IMR-90 (cell line): ENCODE results near the gene DBF4B. TPM values are rescaled to one million over a fixed set of nuclear protein-coding genes. Genes with fewer than 3 reads are reported as not detected.

Experiments used
- ATAC-seq: fragments of 200-7000 bp; cut with Tn5 transposase; 2 replicates; pipeline ENCODE4 v1.9.1; 2020; ENCODE audit warnings: low read depth, mild to moderate bottlenecking, moderate library complexity
- BruUV-seq: library from RNA; stranded (reverse); fragments of 400-500 nt; replicated peaks from 2 replicates; lab custom pipeline; 2021; lab: Mats Ljungman, UMichigan
- CTCF ChIA-PET: fragments of 300-600 bp; formaldehyde crosslinking; extraction: SDS; loops from one replicate; lab custom pipeline; 2021; ENCODE audit warnings: antibody characterized with exemption; lab: Yijun Ruan, JAX
- POLR2A ChIA-PET: fragments of 300-600 bp; sonication (Branson Sonifier 250); formaldehyde crosslinking; loops from one replicate; lab custom pipeline; 2022; ENCODE audit warnings: antibody characterized with exemption; ENCODE audit not compliant: unreplicated experiment; lab: Charles Lee
- DNase-seq: peaks from one replicate; pipeline ENCODE4 v3.0.0; 2013
- H2AFZ ChIP-seq: replicated peaks from 2 replicates; pipeline ENCODE3; 2013; ENCODE audit warnings: low read length, mild to moderate bottlenecking; ENCODE audit not compliant: poor library complexity
- H2AK5ac ChIP-seq: 2 replicates; pipeline ENCODE4 v1.6.1; 2013; ENCODE audit warnings: low read depth, low read length, inconsistent platforms
- H2AK9ac ChIP-seq: replicated peaks from 2 replicates; pipeline ENCODE3; 2013; ENCODE audit warnings: mild to moderate bottlenecking, low read depth, low read length, moderate library complexity; ENCODE audit not compliant: poor library complexity
- H2BK120ac ChIP-seq: 2 replicates; pipeline ENCODE4 v1.6.1; 2013; ENCODE audit warnings: low read depth, low read length, inconsistent platforms
- H2BK15ac ChIP-seq: 3 replicates; pipeline ENCODE4 v1.6.1; 2013; ENCODE audit warnings: low read depth, low read length, inconsistent platforms
- H2BK20ac ChIP-seq: 2 replicates; pipeline ENCODE4 v1.6.1; 2013; ENCODE audit warnings: low read depth, mild to moderate bottlenecking, inconsistent platforms, low read length, moderate library complexity
- H2BK5ac ChIP-seq: 2 replicates; pipeline ENCODE4 v1.6.1; 2013; ENCODE audit warnings: mild to moderate bottlenecking, low read depth, low read length, inconsistent platforms; ENCODE audit not compliant: poor library complexity, severe bottlenecking
- H3K14ac ChIP-seq: replicated peaks from 2 replicates; pipeline ENCODE4 v1.6.1; 2013; ENCODE audit warnings: low read depth, low read length, inconsistent platforms
- H3K18ac ChIP-seq: 2 replicates; pipeline ENCODE4 v1.6.1; 2013; ENCODE audit warnings: low read depth, low read length, control low read depth
- H3K23ac ChIP-seq: 2 replicates; pipeline ENCODE4 v1.6.1; 2013; ENCODE audit warnings: low read depth, low read length, inconsistent platforms
- H3K27ac ChIP-seq: 2 replicates; pipeline ENCODE4 v1.5.1; 2013; ENCODE audit warnings: mild to moderate bottlenecking, control low read depth, low read length; ENCODE audit not compliant: insufficient read depth
- H3K27me3 ChIP-seq: 2 replicates; pipeline ENCODE4 v1.6.1; 2013; ENCODE audit warnings: low read length; ENCODE audit not compliant: control insufficient read depth, insufficient read depth
- H3K36me3 ChIP-seq: 2 replicates; pipeline ENCODE4 v1.6.1; 2013; ENCODE audit warnings: low read length, mixed read lengths; ENCODE audit not compliant: control insufficient read depth, insufficient read depth
- H3K4ac ChIP-seq: 2 replicates; pipeline ENCODE4 v1.6.1; 2013; ENCODE audit warnings: low read depth, low read length, inconsistent platforms
- H3K4me1 ChIP-seq: 2 replicates; pipeline ENCODE4 v1.6.1; 2013; ENCODE audit warnings: low read length, mixed read lengths; ENCODE audit not compliant: control insufficient read depth, insufficient read depth
- H3K4me2 ChIP-seq: 2 replicates; pipeline ENCODE4 v1.6.1; 2013; ENCODE audit warnings: low read depth, mild to moderate bottlenecking, control low read depth, low read length, moderate library complexity
- H3K4me3 ChIP-seq: 2 replicates; pipeline ENCODE4 v1.5.1; 2013; ENCODE audit warnings: low read depth, mild to moderate bottlenecking, control low read depth, low read length, moderate library complexity; ENCODE audit not compliant: insufficient read depth
- H3K56ac ChIP-seq: 2 replicates; pipeline ENCODE4 v1.6.1; 2013; ENCODE audit warnings: low read length, inconsistent platforms; ENCODE audit not compliant: insufficient read depth; ENCODE audit errors: extremely low read depth
- H3K79me1 ChIP-seq, 2 experiments: 2 replicates each; pipeline ENCODE4 v1.6.1; 2013; ENCODE audit warnings: low read length in 2 of 2, inconsistent platforms in 1 of 2, low read depth in 1 of 2
- H3K9ac ChIP-seq: 2 replicates; pipeline ENCODE4 v1.6.1; 2013; ENCODE audit warnings: low read depth, low read length, control low read depth
- H3K9me1 ChIP-seq: 2 replicates; pipeline ENCODE4 v1.6.1; 2013; ENCODE audit warnings: low read length, inconsistent platforms; ENCODE audit not compliant: insufficient read depth
- H3K9me3 ChIP-seq: 2 replicates; pipeline ENCODE4 v1.6.1; 2013; ENCODE audit warnings: low read length; ENCODE audit not compliant: control insufficient read depth, insufficient read depth
- H4K20me1 ChIP-seq: 2 replicates; pipeline ENCODE4 v1.6.1; 2013; ENCODE audit warnings: low read length, inconsistent platforms; ENCODE audit not compliant: insufficient read depth
- H4K5ac ChIP-seq: 2 replicates; pipeline ENCODE4 v1.6.1; 2013; ENCODE audit warnings: mild to moderate bottlenecking, low read depth, low read length, control low read depth
- H4K8ac ChIP-seq, 2 experiments: 2 replicates each; pipeline ENCODE4 v1.6.1; 2013; ENCODE audit warnings: low read depth in 2 of 2, low read length in 2 of 2, control low read depth in 1 of 2, inconsistent platforms in 1 of 2
- H4K91ac ChIP-seq: 2 replicates; pipeline ENCODE4 v1.6.1; 2013; ENCODE audit warnings: low read depth, low read length, inconsistent platforms; ENCODE audit not compliant: insufficient read depth
- BHLHE40 ChIP-seq: fragments of 150-350 bp; IDR thresholded peaks from 2 replicates; pipeline ENCODE4 v1.6.1; 2016; ENCODE audit warnings: mild to moderate bottlenecking, low read depth, low read length
- CHD1 ChIP-seq: IDR thresholded peaks from 2 replicates; pipeline ENCODE4 v1.6.1; 2012; ENCODE audit warnings: low read depth, low read length, improper control_type of control experiment
- FOS ChIP-seq: fragments of 150-350 bp; IDR thresholded peaks from 2 replicates; pipeline ENCODE4 v1.6.1; 2016; ENCODE audit warnings: low read depth, low read length
- MXI1 ChIP-seq: IDR thresholded peaks from 2 replicates; pipeline ENCODE4 v1.6.1; 2012; ENCODE audit warnings: low read depth, mild to moderate bottlenecking, low read length, moderate library complexity, borderline replicate concordance
- RAD21 ChIP-seq: IDR thresholded peaks from 2 replicates; pipeline ENCODE4 v1.6.1; 2012; ENCODE audit warnings: low read length, improper control_type of control experiment
- RFX5 ChIP-seq: IDR thresholded peaks from 2 replicates; pipeline ENCODE4 v1.8.0; 2012; ENCODE audit warnings: low read depth, mild to moderate bottlenecking, low read length, moderate library complexity
- SMC3 ChIP-seq: fragments of 150-350 bp; IDR thresholded peaks from 2 replicates; pipeline ENCODE4 v1.6.1; 2016; ENCODE audit warnings: low read depth, mild to moderate bottlenecking, antibody characterized with exemption, low read length, moderate library complexity
- dilution Hi-C: fragments of 300-500 bp; cut with HindIII; formaldehyde crosslinking; loops from one replicate; pipeline ENCODE4 v1.14.3; 2018; ENCODE audit warnings: low sequenced_read_pairs; ENCODE audit not compliant: unreplicated experiment
- in situ Hi-C: fragments of 300-500 bp; cut with MboI; formaldehyde crosslinking; loops from 3 replicates; pipeline ENCODE4 v1.14.3; 2019; ENCODE audit warnings: low sequenced_read_pairs, inconsistent platforms, mixed read lengths
- intact Hi-C: fragments of 100-400 bp; cut with micrococcal nuclease; formaldehyde crosslinking; loops from 2 replicates; pipeline ENCODE4 v1.10.0; 2022
- polyA plus RNA-seq, 3 experiments: library from polyadenylated mRNA; depleted of rRNA; stranded (reverse); fragments of >200 nt; gene quantifications; 2 replicates each; pipeline ENCODE4 v1.2.3, GENCODE V29; 2012; ENCODE audit warnings: low replicate concordance in 1 of 3
- total RNA-seq: library from RNA; depleted of rRNA; stranded (reverse); fragments of >200 nt; gene quantifications from 2 replicates; pipeline ENCODE4 v1.2.3, GENCODE V29; 2012
- TF ChIP-seq, protein P1 (sequence below): fragments of 150-350 bp; IDR thresholded peaks from 2 replicates; pipeline ENCODE4 v1.6.1; 2017; ENCODE audit warnings: mild to moderate bottlenecking, antibody characterized with exemption, low read length, low read depth
- TF ChIP-seq, protein P2 (sequence below): conservative IDR thresholded peaks from 2 replicates; pipeline ENCODE4 v1.5.1; 2012; ENCODE audit warnings: mild to moderate bottlenecking, low read depth, low read length, improper control_type of control experiment

DBF4B gene
- total and polyA plus RNA-seq, 2 of the 4 experiments (the other 2 are of a cell fraction), result 3.6 to 10.2 TPM

DNA sequence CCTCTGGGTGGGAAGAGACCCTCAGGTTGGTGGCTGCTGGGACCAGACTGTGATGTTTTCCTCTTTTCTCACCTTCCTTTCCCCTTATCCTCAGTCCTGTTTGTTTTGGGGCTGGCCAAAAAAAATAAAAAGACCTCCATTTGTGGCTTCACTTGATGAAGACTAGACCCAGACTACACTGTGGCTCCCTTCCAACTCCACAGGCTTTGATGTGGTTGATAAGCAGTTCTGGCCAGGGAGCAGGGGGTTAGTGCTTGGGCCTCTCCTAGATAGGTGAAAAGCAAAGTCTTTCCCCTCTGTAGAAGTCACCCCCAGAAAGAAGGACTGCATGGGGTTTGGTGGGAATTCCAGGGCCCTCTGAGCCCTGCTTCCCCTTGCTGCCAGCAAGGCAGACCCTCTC, 39.1 kb downstream of the DBF4B start:
- ATAC-seq (no peak), DNase-seq (no peak)
- H3K18ac ChIP-seq, result no peak overlapping the region
- H3K9ac ChIP-seq, result no peak overlapping the region
- no peak overlapping the region for H3K23ac ChIP-seq
- H3K9me3 ChIP-seq, result no peaks in the 10 kb centered on the region
- CTCF ChIA-PET, result no interaction called here
- no peak overlapping the region for H2AK5ac ChIP-seq
- BruUV-seq, result no TSS peak
- H3K4ac ChIP-seq, result no peak overlapping the region
- H3K14ac ChIP-seq, result no peak overlapping the region
- no peak overlapping the region for H2BK120ac ChIP-seq
- peaks cover 9% of the 10 kb centered on the region; the same call in 1 of the 2 replicates for H3K36me3 ChIP-seq
- H2BK15ac ChIP-seq, result no peak overlapping the region
- H2AK9ac ChIP-seq, result no peak overlapping the region
- no peaks in the 10 kb centered on the region for H4K20me1 ChIP-seq
- no peak overlapping the region for H4K8ac ChIP-seq
- H3K4me3 ChIP-seq, result no peak overlapping the region
- H4K91ac ChIP-seq, result no peak overlapping the region
- POLR2A ChIA-PET, result no interaction called here
- H3K56ac ChIP-seq, result no peak overlapping the region
- no peak overlapping the region for H2AFZ ChIP-seq
- H3K27ac ChIP-seq, result no peak overlapping the region
- H3K4me1 ChIP-seq, result no peaks in the 10 kb centered on the region
- H3K79me1 ChIP-seq, result no peaks in the 10 kb centered on the region
- TF ChIP-seq CHD1, result no peak
- TF ChIP-seq RFX5, result no peak
- TF ChIP-seq RAD21, result no peak
- TF ChIP-seq, protein P1, sequence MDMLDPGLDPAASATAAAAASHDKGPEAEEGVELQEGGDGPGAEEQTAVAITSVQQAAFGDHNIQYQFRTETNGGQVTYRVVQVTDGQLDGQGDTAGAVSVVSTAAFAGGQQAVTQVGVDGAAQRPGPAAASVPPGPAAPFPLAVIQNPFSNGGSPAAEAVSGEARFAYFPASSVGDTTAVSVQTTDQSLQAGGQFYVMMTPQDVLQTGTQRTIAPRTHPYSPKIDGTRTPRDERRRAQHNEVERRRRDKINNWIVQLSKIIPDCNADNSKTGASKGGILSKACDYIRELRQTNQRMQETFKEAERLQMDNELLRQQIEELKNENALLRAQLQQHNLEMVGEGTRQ, result no peak
- TF ChIP-seq MXI1, result no peak
- TF ChIP-seq BHLHE40, result no peak
- TF ChIP-seq, protein P2, sequence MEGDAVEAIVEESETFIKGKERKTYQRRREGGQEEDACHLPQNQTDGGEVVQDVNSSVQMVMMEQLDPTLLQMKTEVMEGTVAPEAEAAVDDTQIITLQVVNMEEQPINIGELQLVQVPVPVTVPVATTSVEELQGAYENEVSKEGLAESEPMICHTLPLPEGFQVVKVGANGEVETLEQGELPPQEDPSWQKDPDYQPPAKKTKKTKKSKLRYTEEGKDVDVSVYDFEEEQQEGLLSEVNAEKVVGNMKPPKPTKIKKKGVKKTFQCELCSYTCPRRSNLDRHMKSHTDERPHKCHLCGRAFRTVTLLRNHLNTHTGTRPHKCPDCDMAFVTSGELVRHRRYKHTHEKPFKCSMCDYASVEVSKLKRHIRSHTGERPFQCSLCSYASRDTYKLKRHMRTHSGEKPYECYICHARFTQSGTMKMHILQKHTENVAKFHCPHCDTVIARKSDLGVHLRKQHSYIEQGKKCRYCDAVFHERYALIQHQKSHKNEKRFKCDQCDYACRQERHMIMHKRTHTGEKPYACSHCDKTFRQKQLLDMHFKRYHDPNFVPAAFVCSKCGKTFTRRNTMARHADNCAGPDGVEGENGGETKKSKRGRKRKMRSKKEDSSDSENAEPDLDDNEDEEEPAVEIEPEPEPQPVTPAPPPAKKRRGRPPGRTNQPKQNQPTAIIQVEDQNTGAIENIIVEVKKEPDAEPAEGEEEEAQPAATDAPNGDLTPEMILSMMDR, result no peak
- TF ChIP-seq FOS, result no peak
- TF ChIP-seq SMC3, result no peak
- 0 out of 2 replicates have a peak, but pooled peaks cover 4% of the 10 kb centered on the region for H3K9me1 ChIP-seq
- H2BK5ac ChIP-seq, result no peak overlapping the region
- H3K27me3 ChIP-seq, result no peaks in the 10 kb centered on the region
- H2BK20ac ChIP-seq, result no peak overlapping the region
- no peak overlapping the region for H3K4me2 ChIP-seq
- dilution Hi-C loops, result no loop called here
- in situ Hi-C loops, result no loop called here
- intact Hi-C loops, result no loop called here
- H4K5ac ChIP-seq, result no peak overlapping the region
